DND-41 (cell line): Measurements from ENCODE around the gene MYO1B.

ENCODE experiments used
- EZH2 ChIP-seq: IDR thresholded peaks from 3 replicates; pipeline ENCODE4 v1.6.1; 2012; ENCODE audit warnings: borderline replicate concordance, low read depth, mild to moderate bottlenecking, moderate library complexity, low read length, inconsistent platforms; ENCODE audit not compliant: severe bottlenecking
- TF ChIP-seq, protein P1 (sequence below): IDR thresholded peaks from 2 replicates; pipeline ENCODE4 v1.5.1; 2012; ENCODE audit warnings: borderline replicate concordance, low read length, moderate library complexity, mild to moderate bottlenecking; ENCODE audit not compliant: poor library complexity, severe bottlenecking; ENCODE audit errors: extremely low read depth

DNA sequence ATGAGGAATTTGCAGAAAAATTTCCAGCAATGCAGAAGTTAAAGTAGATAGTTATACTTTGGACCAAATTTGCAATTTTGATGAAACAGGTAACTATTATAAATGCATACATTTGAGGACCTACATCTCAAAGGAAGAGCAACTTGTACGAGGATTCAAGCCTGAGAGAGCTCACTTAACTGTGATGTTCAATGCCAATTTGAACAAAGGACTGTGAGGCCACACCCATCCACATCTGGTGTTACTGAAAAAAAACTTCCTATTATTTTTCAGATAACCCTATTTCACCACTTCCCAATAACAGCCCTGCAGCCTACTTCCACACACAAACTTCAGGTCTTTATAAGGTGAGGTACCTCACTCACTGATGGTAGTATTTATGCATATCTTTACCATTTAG, 229.3 kb downstream of the MYO1B start:
- TF ChIP-seq, protein P1, sequence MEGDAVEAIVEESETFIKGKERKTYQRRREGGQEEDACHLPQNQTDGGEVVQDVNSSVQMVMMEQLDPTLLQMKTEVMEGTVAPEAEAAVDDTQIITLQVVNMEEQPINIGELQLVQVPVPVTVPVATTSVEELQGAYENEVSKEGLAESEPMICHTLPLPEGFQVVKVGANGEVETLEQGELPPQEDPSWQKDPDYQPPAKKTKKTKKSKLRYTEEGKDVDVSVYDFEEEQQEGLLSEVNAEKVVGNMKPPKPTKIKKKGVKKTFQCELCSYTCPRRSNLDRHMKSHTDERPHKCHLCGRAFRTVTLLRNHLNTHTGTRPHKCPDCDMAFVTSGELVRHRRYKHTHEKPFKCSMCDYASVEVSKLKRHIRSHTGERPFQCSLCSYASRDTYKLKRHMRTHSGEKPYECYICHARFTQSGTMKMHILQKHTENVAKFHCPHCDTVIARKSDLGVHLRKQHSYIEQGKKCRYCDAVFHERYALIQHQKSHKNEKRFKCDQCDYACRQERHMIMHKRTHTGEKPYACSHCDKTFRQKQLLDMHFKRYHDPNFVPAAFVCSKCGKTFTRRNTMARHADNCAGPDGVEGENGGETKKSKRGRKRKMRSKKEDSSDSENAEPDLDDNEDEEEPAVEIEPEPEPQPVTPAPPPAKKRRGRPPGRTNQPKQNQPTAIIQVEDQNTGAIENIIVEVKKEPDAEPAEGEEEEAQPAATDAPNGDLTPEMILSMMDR, result no peak
- no peak for TF ChIP-seq EZH2
